ENCODE data around the gene PBLD.
"Not testable (repeated sequence)": the region's sequence is repeated elsewhere in the genome, so short reads cannot be mapped to it uniquely, and the experiment has no call there.

The PBLD gene

DNA sequence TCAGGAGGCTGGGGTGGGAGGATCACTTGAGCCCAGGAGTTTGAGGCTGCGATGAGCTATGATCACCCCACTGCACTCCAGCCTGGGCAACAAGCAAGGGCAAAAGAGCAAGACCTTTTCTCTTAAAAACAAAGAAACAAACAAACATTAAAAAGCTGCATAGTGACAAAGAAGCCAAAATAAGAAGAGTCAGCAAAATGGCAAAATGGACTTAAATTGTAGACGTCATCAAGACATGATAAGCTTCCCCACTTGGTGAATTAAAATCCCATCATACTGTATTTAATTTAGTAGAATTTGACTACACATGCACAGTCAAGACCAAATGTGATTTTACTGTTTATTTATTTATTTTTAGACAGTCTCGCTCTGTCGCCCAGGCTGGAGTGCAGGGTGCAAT lies 52.0 kb downstream of the PBLD start:
- Histone ChIP-seq H4K5ac (ENCODE audit: low read length) (no peak overlapping the region), H3K4ac (ENCODE audit: low read depth, low read length) (no peak overlapping the region), H2BK120ac (ENCODE audit: low read depth, low read length) (no peak overlapping the region), H3K56ac (ENCODE audit: low read length) (no peak overlapping the region), H3K27me3 (ENCODE audit: insufficient read depth, low read length, poor library complexity) (no peaks in the 10 kb centered on the region), H3K4me1 (ENCODE audit: control insufficient read depth, low read depth, low read length) (no peaks in the 10 kb centered on the region), H3K18ac (ENCODE audit: low read length) (no peak overlapping the region), H2BK15ac (replicated peaks; ENCODE audit: low read depth) (no peak overlapping the region), H4K8ac (ENCODE audit: low read depth, low read length) (no peak overlapping the region), H2BK5ac (ENCODE audit: low read length) (no peak overlapping the region), H3K9ac (ENCODE audit: low read length) (no peak overlapping the region), H3K36me3 (ENCODE audit: control insufficient read depth, insufficient read depth, low read length) (no peaks in the 10 kb centered on the region), H3K79me1 (ENCODE audit: low read length) (no peaks in the 10 kb centered on the region), H2AK5ac (ENCODE audit: low read length) (no peak overlapping the region), H3K4me2 (ENCODE audit: low read length) (no peak overlapping the region), H3K27ac (ENCODE audit: low read depth, low read length) (no peak overlapping the region), H3K4me3 (ENCODE audit: low read length) (no peak overlapping the region), H3K79me2 (ENCODE audit: control insufficient read depth, insufficient read depth, low read length) (no peaks in the 10 kb centered on the region), H3K23ac (ENCODE audit: low read length) (no peak overlapping the region)
- no peak for DNase-seq
- WGBS (ENCODE audit: extremely low coverage, insufficient coverage, low lambda C conversion rate) = no CpG with 5 or more reads among the region's 4 CpGs

DNA sequence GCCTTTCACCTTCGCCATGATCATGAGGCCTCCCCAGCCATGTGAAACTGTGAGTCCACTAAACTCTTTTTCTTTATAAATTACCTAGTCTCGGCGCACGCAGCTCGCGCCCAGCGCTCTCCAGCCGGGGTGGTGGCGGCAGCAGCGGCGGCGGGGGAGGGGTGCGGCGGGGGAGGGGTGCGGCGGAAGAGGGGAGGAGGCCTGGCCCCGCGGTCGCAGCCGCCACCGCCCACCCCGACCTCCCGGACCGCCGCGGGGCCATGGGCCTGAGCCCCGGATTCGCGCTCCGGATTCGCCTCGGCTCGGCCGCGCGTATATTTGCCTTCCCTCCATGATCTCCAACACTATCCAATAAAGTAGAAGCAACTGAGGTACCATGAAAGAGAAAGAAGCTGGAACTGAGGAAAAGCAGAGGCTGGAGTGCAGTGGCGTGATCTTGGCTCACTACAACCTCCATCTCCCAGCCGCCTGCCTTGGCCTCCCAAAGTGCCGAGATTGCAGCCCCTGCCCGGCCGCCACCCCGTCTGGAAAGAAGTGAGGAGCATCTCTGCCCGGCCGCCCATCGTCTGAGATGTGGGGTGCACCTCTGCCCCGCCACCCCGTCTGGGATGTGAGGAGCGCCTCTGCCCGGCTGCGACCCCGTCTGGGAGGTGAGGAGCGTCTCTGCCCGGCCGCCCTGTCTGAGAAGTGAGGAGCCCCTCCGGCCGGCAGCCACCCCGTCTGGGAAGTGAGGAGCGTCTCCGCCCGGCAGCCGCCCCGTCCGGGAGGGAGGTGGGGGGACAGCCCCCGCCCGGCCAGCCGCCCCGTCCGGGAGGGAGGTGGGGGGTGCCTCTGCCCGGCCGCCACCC lies 53.6 kb downstream of the PBLD start:
- not testable (repeated sequence) for H4K8ac ChIP-seq (ENCODE audit: low read depth, low read length); H3K4me2 ChIP-seq (ENCODE audit: low read length); H2BK15ac ChIP-seq (replicated peaks; ENCODE audit: low read depth); H3K23ac ChIP-seq (ENCODE audit: low read length); H3K4me3 ChIP-seq (ENCODE audit: low read length); H3K4me1 ChIP-seq (ENCODE audit: control insufficient read depth, low read depth, low read length); H3K79me1 ChIP-seq (ENCODE audit: low read length); H3K27ac ChIP-seq (ENCODE audit: low read depth, low read length); H2BK120ac ChIP-seq (ENCODE audit: low read depth, low read length); H2AK5ac ChIP-seq (ENCODE audit: low read length); H3K18ac ChIP-seq (ENCODE audit: low read length); H3K79me2 ChIP-seq (ENCODE audit: control insufficient read depth, insufficient read depth, low read length); H2BK5ac ChIP-seq (ENCODE audit: low read length); H4K5ac ChIP-seq (ENCODE audit: low read length); H3K27me3 ChIP-seq (ENCODE audit: insufficient read depth, low read length, poor library complexity); H3K4ac ChIP-seq (ENCODE audit: low read depth, low read length); H3K9ac ChIP-seq (ENCODE audit: low read length); H3K36me3 ChIP-seq (ENCODE audit: control insufficient read depth, insufficient read depth, low read length); H3K56ac ChIP-seq (ENCODE audit: low read length)
- DNase-seq = peak; percentile 51
- no CpG with 5 or more reads among the region's 70 CpGs for WGBS (ENCODE audit: extremely low coverage, insufficient coverage, low lambda C conversion rate)

DNA sequence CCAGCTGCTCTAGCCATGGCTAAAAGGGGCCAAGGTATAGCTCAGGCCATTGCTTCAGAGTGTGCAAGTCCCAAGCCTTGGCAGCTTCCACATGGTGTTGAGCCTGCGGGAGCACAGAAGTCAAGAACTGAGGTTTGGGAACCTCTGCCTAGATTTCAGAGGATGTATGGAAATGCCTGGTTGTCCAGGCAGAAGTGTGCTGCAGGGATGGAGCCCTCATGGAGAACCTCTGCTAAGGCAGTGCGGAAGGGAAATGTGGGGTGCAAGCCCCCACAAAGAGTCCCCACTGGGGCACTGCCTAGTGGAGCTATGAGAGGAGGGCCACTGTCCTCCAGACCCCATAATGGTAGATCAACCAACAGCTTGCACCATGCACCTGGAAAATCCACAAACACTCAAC lies 54.9 kb downstream of the PBLD start:
- H3K18ac ChIP-seq (ENCODE audit: low read length); H3K4ac ChIP-seq (ENCODE audit: low read depth, low read length); H3K9ac ChIP-seq (ENCODE audit: low read length); H3K4me3 ChIP-seq (ENCODE audit: low read length); H3K4me2 ChIP-seq (ENCODE audit: low read length); H2BK5ac ChIP-seq (ENCODE audit: low read length); H3K79me1 ChIP-seq (ENCODE audit: low read length); H3K79me2 ChIP-seq (ENCODE audit: control insufficient read depth, insufficient read depth, low read length); H4K8ac ChIP-seq (ENCODE audit: low read depth, low read length); H2BK15ac ChIP-seq (replicated peaks; ENCODE audit: low read depth); H3K4me1 ChIP-seq (ENCODE audit: control insufficient read depth, low read depth, low read length); H3K56ac ChIP-seq (ENCODE audit: low read length); H3K36me3 ChIP-seq (ENCODE audit: control insufficient read depth, insufficient read depth, low read length); DNase-seq; H4K5ac ChIP-seq (ENCODE audit: low read length); H3K23ac ChIP-seq (ENCODE audit: low read length); H2AK5ac ChIP-seq (ENCODE audit: low read length); H2BK120ac ChIP-seq (ENCODE audit: low read depth, low read length); H3K27me3 ChIP-seq (ENCODE audit: insufficient read depth, low read length, poor library complexity); H3K27ac ChIP-seq (ENCODE audit: low read depth, low read length): not testable (repeated sequence)
- no CpG with 5 or more reads among the region's 2 CpGs for WGBS (ENCODE audit: extremely low coverage, insufficient coverage, low lambda C conversion rate)

DNA sequence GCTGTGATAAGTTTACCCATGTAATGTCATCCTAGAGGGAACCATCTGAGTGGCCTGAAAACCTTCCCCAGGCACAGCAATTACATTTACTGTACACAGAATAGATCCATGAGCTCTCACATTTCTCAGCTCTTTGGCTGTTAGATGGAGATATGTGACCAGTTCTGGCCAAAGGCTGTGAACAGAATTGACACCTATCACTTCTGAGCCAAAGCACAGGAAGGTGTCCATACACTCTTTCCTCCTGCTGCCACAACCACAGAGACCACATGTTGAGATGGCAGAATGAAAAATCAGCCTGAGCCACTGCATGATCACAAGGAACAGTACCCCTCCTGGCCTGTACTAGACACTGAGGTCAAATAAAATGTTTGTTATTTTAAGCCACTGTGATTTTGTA lies 56.5 kb downstream of the PBLD start:
- DNase-seq = no peak
- H2BK15ac ChIP-seq (replicated peaks; ENCODE audit: low read depth) = no peak overlapping the region
- H3K79me1 ChIP-seq (ENCODE audit: low read length) = no peaks in the 10 kb centered on the region
- no peak overlapping the region for H3K56ac ChIP-seq (ENCODE audit: low read length)
- no peak overlapping the region for H2AK5ac ChIP-seq (ENCODE audit: low read length)
- H3K18ac ChIP-seq (ENCODE audit: low read length) = no peak overlapping the region
- H2BK5ac ChIP-seq (ENCODE audit: low read length) = no peak overlapping the region
- H3K23ac ChIP-seq (ENCODE audit: low read length) = no peak overlapping the region
- no peak overlapping the region for H3K4me3 ChIP-seq (ENCODE audit: low read length)
- no peak overlapping the region for H4K8ac ChIP-seq (ENCODE audit: low read depth, low read length)
- no peaks in the 10 kb centered on the region for H3K79me2 ChIP-seq (ENCODE audit: control insufficient read depth, insufficient read depth, low read length)
- no peak overlapping the region for H3K27ac ChIP-seq (ENCODE audit: low read depth, low read length)
- H4K5ac ChIP-seq (ENCODE audit: low read length) = no peak overlapping the region
- no peaks in the 10 kb centered on the region for H3K27me3 ChIP-seq (ENCODE audit: insufficient read depth, low read length, poor library complexity)
- no peaks in the 10 kb centered on the region for H3K4me1 ChIP-seq (ENCODE audit: control insufficient read depth, low read depth, low read length)
- H3K4me2 ChIP-seq (ENCODE audit: low read length) = no peak overlapping the region
- no peak overlapping the region for H2BK120ac ChIP-seq (ENCODE audit: low read depth, low read length)
- no peak overlapping the region for H3K4ac ChIP-seq (ENCODE audit: low read depth, low read length)
- no peak overlapping the region for H3K9ac ChIP-seq (ENCODE audit: low read length)
- H3K36me3 ChIP-seq (ENCODE audit: control insufficient read depth, insufficient read depth, low read length) = no peaks in the 10 kb centered on the region

DNA sequence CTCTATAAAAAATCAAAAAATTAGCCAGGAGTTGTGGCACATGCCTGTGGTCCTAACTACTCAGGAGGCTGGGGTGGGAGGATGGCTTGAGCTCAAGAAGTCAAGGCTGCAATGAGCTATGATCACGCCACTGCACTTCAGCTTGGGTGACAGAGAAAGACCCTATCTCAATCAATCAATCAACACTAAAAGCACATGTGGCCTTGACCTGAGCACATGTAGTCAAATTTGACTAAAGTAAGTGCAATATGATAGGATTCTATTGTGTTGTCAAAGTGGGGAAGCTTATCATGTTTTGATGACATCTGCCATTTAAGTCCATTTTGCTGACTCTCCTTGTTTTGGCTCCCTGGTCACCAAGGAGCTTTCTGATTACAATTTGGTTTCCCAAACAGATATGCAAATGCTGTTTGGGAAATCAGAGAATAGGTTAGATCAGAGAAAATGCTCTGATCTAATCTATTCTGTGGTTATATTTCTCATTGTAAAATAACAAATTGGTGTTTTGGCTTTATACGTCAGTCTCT lies 57.1 kb downstream of the PBLD start:
- Histone ChIP-seq H3K56ac (ENCODE audit: low read length) (no peak overlapping the region), H3K79me2 (ENCODE audit: control insufficient read depth, insufficient read depth, low read length) (no peaks in the 10 kb centered on the region), H2BK120ac (ENCODE audit: low read depth, low read length) (no peak overlapping the region), H3K4me2 (ENCODE audit: low read length) (no peak overlapping the region), H2BK5ac (ENCODE audit: low read length) (no peak overlapping the region), H4K5ac (ENCODE audit: low read length) (no peak overlapping the region), H3K79me1 (ENCODE audit: low read length) (no peaks in the 10 kb centered on the region), H3K36me3 (ENCODE audit: control insufficient read depth, insufficient read depth, low read length) (no peaks in the 10 kb centered on the region), H3K18ac (ENCODE audit: low read length) (no peak overlapping the region), H3K4me1 (ENCODE audit: control insufficient read depth, low read depth, low read length) (no peaks in the 10 kb centered on the region), H2BK15ac (replicated peaks; ENCODE audit: low read depth) (no peak overlapping the region), H3K27me3 (ENCODE audit: insufficient read depth, low read length, poor library complexity) (no peaks in the 10 kb centered on the region), H2AK5ac (ENCODE audit: low read length) (no peak overlapping the region), H3K4me3 (ENCODE audit: low read length) (no peak overlapping the region), H4K8ac (ENCODE audit: low read depth, low read length) (no peak overlapping the region), H3K27ac (ENCODE audit: low read depth, low read length) (no peak overlapping the region), H3K9ac (ENCODE audit: low read length) (no peak overlapping the region), H3K23ac (ENCODE audit: low read length) (no peak overlapping the region), H3K4ac (ENCODE audit: low read depth, low read length) (no peak overlapping the region)
- DNase-seq = no peak
- no CpG with 5 or more reads among the region's 2 CpGs for WGBS (ENCODE audit: extremely low coverage, insufficient coverage, low lambda C conversion rate)

DNA sequence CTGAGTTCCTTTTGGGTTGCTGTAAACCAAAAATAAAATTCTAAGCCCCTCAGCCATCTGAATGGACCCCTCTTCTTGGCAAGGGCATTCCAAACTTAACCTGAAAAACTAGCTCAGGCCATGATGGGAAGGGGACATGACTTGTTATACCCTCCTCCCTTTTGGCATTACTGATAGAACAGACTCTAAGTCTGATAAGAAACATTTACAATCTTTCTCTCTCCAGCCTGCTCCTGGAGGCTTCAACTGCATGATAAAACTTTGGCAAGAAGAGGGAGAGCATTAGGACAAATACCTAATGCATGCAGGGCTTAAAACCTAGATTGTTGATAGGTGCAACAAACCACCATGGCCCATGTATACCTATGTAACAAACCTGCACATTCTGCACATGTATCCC lies 59.9 kb downstream of the PBLD start:
- H3K23ac ChIP-seq (ENCODE audit: low read length) = no peak overlapping the region
- H3K4me1 ChIP-seq (ENCODE audit: control insufficient read depth, low read depth, low read length) = no peaks in the 10 kb centered on the region

More for the DNA sequence above, 59.9 kb downstream of the PBLD start:
- no peak for DNase-seq
- Histone ChIP-seq H3K4ac (ENCODE audit: low read depth, low read length) (no peak overlapping the region), H3K27me3 (ENCODE audit: insufficient read depth, low read length, poor library complexity) (no peaks in the 10 kb centered on the region), H3K79me2 (ENCODE audit: control insufficient read depth, insufficient read depth, low read length) (no peaks in the 10 kb centered on the region), H3K79me1 (ENCODE audit: low read length) (no peaks in the 10 kb centered on the region), H2BK15ac (replicated peaks; ENCODE audit: low read depth) (no peak overlapping the region), H2BK120ac (ENCODE audit: low read depth, low read length) (no peak overlapping the region), H3K4me3 (ENCODE audit: low read length) (no peak overlapping the region), H3K27ac (ENCODE audit: low read depth, low read length) (no peak overlapping the region), H3K4me2 (ENCODE audit: low read length) (no peak overlapping the region), H3K9ac (ENCODE audit: low read length) (no peak overlapping the region), H3K56ac (ENCODE audit: low read length) (no peak overlapping the region), H4K8ac (ENCODE audit: low read depth, low read length) (no peak overlapping the region), H2AK5ac (ENCODE audit: low read length) (no peak overlapping the region), H3K36me3 (ENCODE audit: control insufficient read depth, insufficient read depth, low read length) (no peaks in the 10 kb centered on the region), H4K5ac (ENCODE audit: low read length) (no peak overlapping the region), H2BK5ac (ENCODE audit: low read length) (no peak overlapping the region), H3K18ac (ENCODE audit: low read length) (no peak overlapping the region)
